ENCODE results near the gene DTX3L.

- TF ChIP-seq, protein P1, sequence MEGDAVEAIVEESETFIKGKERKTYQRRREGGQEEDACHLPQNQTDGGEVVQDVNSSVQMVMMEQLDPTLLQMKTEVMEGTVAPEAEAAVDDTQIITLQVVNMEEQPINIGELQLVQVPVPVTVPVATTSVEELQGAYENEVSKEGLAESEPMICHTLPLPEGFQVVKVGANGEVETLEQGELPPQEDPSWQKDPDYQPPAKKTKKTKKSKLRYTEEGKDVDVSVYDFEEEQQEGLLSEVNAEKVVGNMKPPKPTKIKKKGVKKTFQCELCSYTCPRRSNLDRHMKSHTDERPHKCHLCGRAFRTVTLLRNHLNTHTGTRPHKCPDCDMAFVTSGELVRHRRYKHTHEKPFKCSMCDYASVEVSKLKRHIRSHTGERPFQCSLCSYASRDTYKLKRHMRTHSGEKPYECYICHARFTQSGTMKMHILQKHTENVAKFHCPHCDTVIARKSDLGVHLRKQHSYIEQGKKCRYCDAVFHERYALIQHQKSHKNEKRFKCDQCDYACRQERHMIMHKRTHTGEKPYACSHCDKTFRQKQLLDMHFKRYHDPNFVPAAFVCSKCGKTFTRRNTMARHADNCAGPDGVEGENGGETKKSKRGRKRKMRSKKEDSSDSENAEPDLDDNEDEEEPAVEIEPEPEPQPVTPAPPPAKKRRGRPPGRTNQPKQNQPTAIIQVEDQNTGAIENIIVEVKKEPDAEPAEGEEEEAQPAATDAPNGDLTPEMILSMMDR (IDR thresholded peaks at IDR 0.05 in 4 of 5, conservative IDR thresholded peaks at IDR 0.05 in 1 of 5): no peak
- TF ChIP-seq POLR2A (IDR thresholded peaks at IDR 0.05): no peak
Measured at GRCh38 chr3:122558605-122559004, 5.5 kb upstream of the DTX3L start.
